ENCODE data around the gene BIN1. TPM values are rescaled to one million over a fixed set of nuclear protein-coding genes. Genes with fewer than 3 reads are reported as not detected.
A peak's percentile ranks its signal among the peaks of the same experiment; 100 is the strongest.

The BIN1 gene
- total and polyA plus RNA-seq, 2 of the 4 experiments (the other 2 are of a cell fraction): 18.1 to 25.7 TPM

GRCh38 chr2:127048969-127049897 lies 57.7 kb downstream of the BIN1 start:
- Histone ChIP-seq H3K9me3 (ENCODE audit: control insufficient read depth, insufficient read depth, low read length) (no peaks in the 10 kb centered on the region), H4K91ac (ENCODE audit: insufficient read depth, low read depth, low read length) (peak overlapping the region; percentile 21; the same call in 1 of the 2 replicates), H4K20me1 (ENCODE audit: insufficient read depth, low read length) (no peaks in the 10 kb centered on the region), H3K23ac (ENCODE audit: low read depth, low read length) (no peak overlapping the region), H2BK120ac (ENCODE audit: low read depth, low read length) (no peak overlapping the region), H3K4ac (ENCODE audit: low read depth, low read length) (0 out of 2 replicates have a peak overlapping the region, but pooled peaks have one; percentile 42), H2AFZ (replicated peaks; ENCODE audit: low read length, poor library complexity) (peak overlapping the region; percentile 82), H4K5ac (ENCODE audit: low read depth, low read length) (no peak overlapping the region), H3K4me3 (ENCODE audit: insufficient read depth, low read depth, low read length) (no peak overlapping the region), H2BK15ac (ENCODE audit: low read depth, low read length) (no peak overlapping the region), H2BK20ac (ENCODE audit: low read depth, low read length) (no peak overlapping the region), H3K79me1 (ENCODE audit: low read depth in 1 of 2, low read length in 2 of 2) (no peaks in the 10 kb centered on the region), H2BK5ac (ENCODE audit: low read depth, low read length, poor library complexity, severe bottlenecking) (no peak overlapping the region), H2AK5ac (ENCODE audit: low read depth, low read length) (peak overlapping the region; percentile 29; the same call in 1 of the 2 replicates), H3K14ac (replicated peaks; ENCODE audit: low read depth, low read length) (no peak overlapping the region), H4K8ac (ENCODE audit: low read depth in 2 of 2, low read length in 2 of 2) (no peak overlapping the region), H3K9me1 (ENCODE audit: insufficient read depth, low read length) (no peaks in the 10 kb centered on the region), H2AK9ac (replicated peaks; ENCODE audit: low read depth, low read length, poor library complexity) (no peak overlapping the region), H3K9ac (ENCODE audit: low read depth, low read length) (no peak overlapping the region), H3K18ac (ENCODE audit: low read depth, low read length) (no peak overlapping the region), H3K56ac (ENCODE audit: extremely low read depth, insufficient read depth, low read length) (no peak overlapping the region), H3K27me3 (ENCODE audit: control insufficient read depth, insufficient read depth, low read length) (no peaks in the 10 kb centered on the region), H3K27ac (ENCODE audit: insufficient read depth, low read length) (no peak overlapping the region), H3K36me3 (ENCODE audit: control insufficient read depth, insufficient read depth, low read length) (peaks cover 5% of the 10 kb centered on the region; the same call in 1 of the 2 replicates), H3K4me2 (ENCODE audit: low read depth, low read length) (no peak overlapping the region), H3K4me1 (ENCODE audit: control insufficient read depth, insufficient read depth, low read length) (peaks cover 2% of the 10 kb centered on the region; the same call in 1 of the 2 replicates)
- no peak for DNase-seq
- TF ChIP-seq CEBPB (IDR thresholded peaks at IDR 0.05; ENCODE audit: low read depth, low read length) (no peak), USF2 (IDR thresholded peaks at IDR 0.05; ENCODE audit: low read depth, low read length) (no peak), RCOR1 (IDR thresholded peaks at IDR 0.05; ENCODE audit: insufficient replicate concordance, low read length) (no peak), BHLHE40 (IDR thresholded peaks at IDR 0.05; ENCODE audit: low read depth, low read length) (no peak), CTCF (conservative IDR thresholded peaks at IDR 0.05; ENCODE audit: low read depth, low read length) (no peak), POLR2A (IDR thresholded peaks at IDR 0.05; ENCODE audit: low read depth, low read length) (no peak), NFE2L2 (IDR thresholded peaks at IDR 0.05; ENCODE audit: low read depth, low read length) (no peak), MXI1 (IDR thresholded peaks at IDR 0.05; ENCODE audit: borderline replicate concordance, low read depth, low read length) (no peak)
- POLR2A ChIA-PET (ENCODE audit: unreplicated experiment): no interaction called here
- WGBS, 2 experiments (ENCODE audit: extremely low coverage in 2 of 2, insufficient read length in 1 of 2): 83% methylated on average over 1 of the region's 15 CpGs; no CpG with 5 or more reads in 1 of the 2 experiments
- dilution Hi-C loops (cut with HindIII; ENCODE audit: low sequenced_read_pairs, unreplicated experiment) (no loop called here), in situ Hi-C loops (cut with MboI; ENCODE audit: low sequenced_read_pairs) (no loop called here), intact Hi-C loops (cut with micrococcal nuclease) (no loop called here)
- no peak for ATAC-seq (ENCODE audit: low read depth)
- BruUV-seq (replicated peaks): no TSS peak
- CTCF ChIA-PET: interaction anchor here (0.9 to 1.9 kb wide), 4 partner anchors 14 to 77 kb away, joined by 3 to 5 read pairs (median 4); no protein-coding TSS in a partner anchor

Measured in IMR-90 (cell line).